ENCODE measurements around the gene SUFU. TPM values are rescaled to one million over a fixed set of nuclear protein-coding genes. Genes with fewer than 3 reads are reported as not detected.

Gene SUFU
- total and polyA plus RNA-seq, 2 of the 8 experiments (the other 6 are each of a cell fraction or from before 2014, with no cell fraction given): 7.0 to 10.8 TPM

- no peak overlapping the region for H2BK15ac ChIP-seq (ENCODE audit: low read length)
- 72% methylated on average over 16 of the region's 16 CpGs; no CpG with 5 or more reads in 1 of the 2 experiments for WGBS, 2 experiments (ENCODE audit: extremely low coverage in 1 of 2, insufficient coverage in 1 of 2, insufficient read length in 1 of 2, insufficient replicate concordance in 2 of 2, low coverage in 1 of 2, low lambda C conversion rate in 2 of 2, missing lambda C conversion rate in 1 of 2)
- no peak overlapping the region for H3K56ac ChIP-seq (replicated peaks; ENCODE audit: insufficient read length, low read depth, low read length)
- no peak for FAIRE-seq
- H3K4me1 ChIP-seq (replicated peaks in 1 of 4; ENCODE audit: control insufficient read depth in 3 of 4, insufficient read depth in 4 of 4, low read length in 3 of 4): peaks cover 27 to 50% (median 29%) of the 10 kb centered on the region in 4 experiments
- DNase-seq (ENCODE audit: low read depth in 1 of 2, low spot score in 2 of 2): no peak
- H2BK120ac ChIP-seq (replicated peaks; ENCODE audit: low read depth, low read length): no peak overlapping the region
- H3K9ac ChIP-seq (replicated peaks in 1 of 4; ENCODE audit: extremely low read depth in 1 of 4, low read depth in 3 of 4, low read length in 3 of 4): no peak overlapping the region
- H2BK20ac ChIP-seq (ENCODE audit: low read length): no peak overlapping the region
- H3K23me2 ChIP-seq (ENCODE audit: low read depth, low read length): no peaks in the 10 kb centered on the region
- H3K27me3 ChIP-seq (replicated peaks in 1 of 4; ENCODE audit: control insufficient read depth in 3 of 4, extremely low read depth in 1 of 4, insufficient read depth in 3 of 4, low read length in 3 of 4): no peaks in the 10 kb centered on the region
- H3K79me2 ChIP-seq (ENCODE audit: control insufficient read depth in 1 of 2, insufficient read depth in 2 of 2, low read length in 2 of 2): no peaks in the 10 kb centered on the region
- no peaks in the 10 kb centered on the region for H3K9me3 ChIP-seq (ENCODE audit: insufficient read depth in 2 of 2, low read depth in 1 of 2, low read length in 1 of 2)
- CTCF ChIA-PET (ENCODE audit: partially characterized antibody): interaction anchor here (0.7 to 13.0 kb wide), 17 partner anchors 10 to 277 kb away, joined by 3 to 102 read pairs (median 6); partner anchors contain the start of genes ARL3 and TRIM8
- H3K4ac ChIP-seq (replicated peaks; ENCODE audit: insufficient read length, low read depth, low read length): no peak overlapping the region
- H2AFZ ChIP-seq (ENCODE audit: low read length): no peak overlapping the region
- peak overlapping the region in 1 of 2 experiments; percentile 59; a peak in 2 of 4 replicates for H3K4me2 ChIP-seq (ENCODE audit: insufficient read depth in 1 of 2, low read depth in 2 of 2, low read length in 2 of 2)
- H4K91ac ChIP-seq (replicated peaks; ENCODE audit: insufficient read length, low read length): no peak overlapping the region
- H3K79me1 ChIP-seq (ENCODE audit: low read depth, low read length): no peaks in the 10 kb centered on the region
- no peak overlapping the region for H3K14ac ChIP-seq (ENCODE audit: insufficient read length)
- no peak overlapping the region for H3K27ac ChIP-seq (ENCODE audit: low read depth, low read length)
- no peak overlapping the region; the same call in 1 of the 2 replicates for H4K8ac ChIP-seq (ENCODE audit: extremely low read depth, insufficient read depth, low read length)
- no peak overlapping the region for H2BK5ac ChIP-seq (ENCODE audit: low read depth, low read length)
- H2BK12ac ChIP-seq (ENCODE audit: low read depth, low read length): no peak overlapping the region; the same call in 1 of the 2 replicates
- H3K23ac ChIP-seq (ENCODE audit: insufficient read length): no peak overlapping the region
- H3K4me3 ChIP-seq (ENCODE audit: extremely low read depth in 1 of 4, insufficient read depth in 2 of 4, low read depth in 3 of 4, low read length in 4 of 4): no peak overlapping the region
- no peak overlapping the region for H4K5ac ChIP-seq (ENCODE audit: insufficient read length, low read depth, low read length)
- H3K36me3 ChIP-seq (ENCODE audit: control insufficient read depth in 2 of 4, insufficient read depth in 4 of 4, low read length in 3 of 4): no peaks in the 10 kb centered on the region
- no peak overlapping the region for H2AK5ac ChIP-seq (ENCODE audit: low read depth, low read length)
- H4K20me1 ChIP-seq (replicated peaks in 1 of 2; ENCODE audit: control insufficient read depth in 1 of 2, insufficient read depth in 2 of 2, low read length in 2 of 2): no peaks in the 10 kb centered on the region
- POLR2A ChIA-PET (ENCODE audit: partially characterized antibody): interaction anchor here (0.6 to 4.2 kb wide), 7 partner anchors 10 to 985 kb away, joined by 3 to 22 read pairs (median 6); partner anchors contain the start of genes ARL3 and SFXN2
- TF ChIP-seq RXRA (IDR thresholded peaks at IDR 0.05; ENCODE audit: insufficient read depth, low read depth, low read length): no peak
- TF ChIP-seq TEAD4 (IDR thresholded peaks at IDR 0.05; ENCODE audit: low read depth, low read length): no peak
- H3K18ac ChIP-seq (ENCODE audit: extremely low read depth, low read length): no peak overlapping the region
Measured at GRCh38 chr10:102675666-102676533, 172.1 kb downstream of the SUFU start.

Data from H1 (cell line).